ENCODE measurements around the gene VSTM2B.

GRCh38 chr19:29606420-29606747 is 80.6 kb downstream of the VSTM2B start:
- TF ChIP-seq, protein P1, sequence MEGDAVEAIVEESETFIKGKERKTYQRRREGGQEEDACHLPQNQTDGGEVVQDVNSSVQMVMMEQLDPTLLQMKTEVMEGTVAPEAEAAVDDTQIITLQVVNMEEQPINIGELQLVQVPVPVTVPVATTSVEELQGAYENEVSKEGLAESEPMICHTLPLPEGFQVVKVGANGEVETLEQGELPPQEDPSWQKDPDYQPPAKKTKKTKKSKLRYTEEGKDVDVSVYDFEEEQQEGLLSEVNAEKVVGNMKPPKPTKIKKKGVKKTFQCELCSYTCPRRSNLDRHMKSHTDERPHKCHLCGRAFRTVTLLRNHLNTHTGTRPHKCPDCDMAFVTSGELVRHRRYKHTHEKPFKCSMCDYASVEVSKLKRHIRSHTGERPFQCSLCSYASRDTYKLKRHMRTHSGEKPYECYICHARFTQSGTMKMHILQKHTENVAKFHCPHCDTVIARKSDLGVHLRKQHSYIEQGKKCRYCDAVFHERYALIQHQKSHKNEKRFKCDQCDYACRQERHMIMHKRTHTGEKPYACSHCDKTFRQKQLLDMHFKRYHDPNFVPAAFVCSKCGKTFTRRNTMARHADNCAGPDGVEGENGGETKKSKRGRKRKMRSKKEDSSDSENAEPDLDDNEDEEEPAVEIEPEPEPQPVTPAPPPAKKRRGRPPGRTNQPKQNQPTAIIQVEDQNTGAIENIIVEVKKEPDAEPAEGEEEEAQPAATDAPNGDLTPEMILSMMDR (IDR thresholded peaks at IDR 0.05; ENCODE audit: low read depth, low read length, missing input control), result no peak
- TF ChIP-seq, protein P2, sequence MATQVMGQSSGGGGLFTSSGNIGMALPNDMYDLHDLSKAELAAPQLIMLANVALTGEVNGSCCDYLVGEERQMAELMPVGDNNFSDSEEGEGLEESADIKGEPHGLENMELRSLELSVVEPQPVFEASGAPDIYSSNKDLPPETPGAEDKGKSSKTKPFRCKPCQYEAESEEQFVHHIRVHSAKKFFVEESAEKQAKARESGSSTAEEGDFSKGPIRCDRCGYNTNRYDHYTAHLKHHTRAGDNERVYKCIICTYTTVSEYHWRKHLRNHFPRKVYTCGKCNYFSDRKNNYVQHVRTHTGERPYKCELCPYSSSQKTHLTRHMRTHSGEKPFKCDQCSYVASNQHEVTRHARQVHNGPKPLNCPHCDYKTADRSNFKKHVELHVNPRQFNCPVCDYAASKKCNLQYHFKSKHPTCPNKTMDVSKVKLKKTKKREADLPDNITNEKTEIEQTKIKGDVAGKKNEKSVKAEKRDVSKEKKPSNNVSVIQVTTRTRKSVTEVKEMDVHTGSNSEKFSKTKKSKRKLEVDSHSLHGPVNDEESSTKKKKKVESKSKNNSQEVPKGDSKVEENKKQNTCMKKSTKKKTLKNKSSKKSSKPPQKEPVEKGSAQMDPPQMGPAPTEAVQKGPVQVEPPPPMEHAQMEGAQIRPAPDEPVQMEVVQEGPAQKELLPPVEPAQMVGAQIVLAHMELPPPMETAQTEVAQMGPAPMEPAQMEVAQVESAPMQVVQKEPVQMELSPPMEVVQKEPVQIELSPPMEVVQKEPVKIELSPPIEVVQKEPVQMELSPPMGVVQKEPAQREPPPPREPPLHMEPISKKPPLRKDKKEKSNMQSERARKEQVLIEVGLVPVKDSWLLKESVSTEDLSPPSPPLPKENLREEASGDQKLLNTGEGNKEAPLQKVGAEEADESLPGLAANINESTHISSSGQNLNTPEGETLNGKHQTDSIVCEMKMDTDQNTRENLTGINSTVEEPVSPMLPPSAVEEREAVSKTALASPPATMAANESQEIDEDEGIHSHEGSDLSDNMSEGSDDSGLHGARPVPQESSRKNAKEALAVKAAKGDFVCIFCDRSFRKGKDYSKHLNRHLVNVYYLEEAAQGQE (IDR thresholded peaks at IDR 0.05), result no peak
- TF ChIP-seq GABPA (IDR thresholded peaks at IDR 0.05 in 1 of 2, conservative IDR thresholded peaks at IDR 0.05 in 1 of 2) (no peak), NR2F2 (IDR thresholded peaks at IDR 0.05) (no peak), RXRA (IDR thresholded peaks at IDR 0.05) (peak in 1 of 2 donors; percentile 1), FOXA1 (IDR thresholded peaks at IDR 0.05) (no peak), ZBTB33 (IDR thresholded peaks at IDR 0.05) (no peak), MAX (IDR thresholded peaks at IDR 0.05) (no peak)
